H1 (cell line): ENCODE data around the gene MEGF11. TPM values are rescaled to one million over a fixed set of nuclear protein-coding genes. Genes with fewer than 3 reads are reported as not detected.

Experiments
- CTCF ChIA-PET: fragments of 300-600 bp; sonication (Branson Sonifier 250); formaldehyde crosslinking; loops from one replicate; lab custom pipeline; 2021; ENCODE audit not compliant: partially characterized antibody; lab: Charles Lee
- POLR2A ChIA-PET: fragments of 300-600 bp; sonication (Branson Sonifier 250); formaldehyde crosslinking; loops from one replicate; lab custom pipeline; 2021; ENCODE audit warnings: inconsistent platforms; ENCODE audit not compliant: partially characterized antibody; lab: Charles Lee
- DNase-seq, 2 experiments: peaks; one replicate each; pipeline versions ENCODE4 v3.0.0 to v3.0.0-alpha.2; 2010 to 2022; ENCODE audit warnings: low spot score in 2 of 2, low read depth in 1 of 2, mixed read lengths in 1 of 2
- FAIRE-seq: peaks from 2 replicates; lab custom pipeline; 2011; peaks lifted over from hg19 to GRCh38; lab: Jason Lieb, UNC
- H2AFZ ChIP-seq: 2 replicates; pipeline ENCODE4 v1.8.1; 2012; ENCODE audit warnings: low read length, inconsistent platforms
- H2AK5ac ChIP-seq: 2 replicates; pipeline ENCODE4 v1.6.1; 2013; ENCODE audit warnings: low read depth, low read length
- H2BK120ac ChIP-seq: replicated peaks from 2 replicates; pipeline ENCODE3; 2013; ENCODE audit warnings: low read depth, low read length, inconsistent platforms
- H2BK12ac ChIP-seq: 2 replicates; pipeline ENCODE4 v1.6.1; 2013; ENCODE audit warnings: low read depth, low read length
- H2BK15ac ChIP-seq: 2 replicates; pipeline ENCODE4 v1.6.1; 2013; ENCODE audit warnings: low read length
- H2BK20ac ChIP-seq: 2 replicates; pipeline ENCODE4 v1.6.1; 2013; ENCODE audit warnings: low read length
- H2BK5ac ChIP-seq: 2 replicates; pipeline ENCODE4 v1.6.1; 2013; ENCODE audit warnings: low read depth, low read length
- H3K14ac ChIP-seq: 2 replicates; pipeline ENCODE4 v1.6.1; 2013; ENCODE audit warnings: inconsistent platforms; ENCODE audit not compliant: insufficient read length
- H3K18ac ChIP-seq: 2 replicates; pipeline ENCODE4 v1.6.1; 2013; ENCODE audit warnings: low read length; ENCODE audit errors: extremely low read depth
- H3K23ac ChIP-seq: 2 replicates; pipeline ENCODE4 v1.6.1; 2013; ENCODE audit warnings: inconsistent platforms; ENCODE audit not compliant: insufficient read length
- H3K23me2 ChIP-seq: 2 replicates; pipeline ENCODE4 v1.6.1; 2013; ENCODE audit warnings: low read depth, low read length
- H3K27ac ChIP-seq: 2 replicates; pipeline ENCODE4 v1.6.1; 2011; ENCODE audit warnings: low read depth, low read length, inconsistent platforms
- H3K27me3 ChIP-seq, 4 experiments: replicated peaks in 1 of 4; 1 replicate in 1 of 4; 2 replicates in 3 of 4; pipeline versions ENCODE4 v1.6.1 to v1.8.1; 2011 to 2013; ENCODE audit warnings: low read length in 3 of 4, mild to moderate bottlenecking in 3 of 4, inconsistent platforms in 2 of 4, mixed read lengths in 2 of 4, moderate library complexity in 1 of 4; ENCODE audit not compliant: control insufficient read depth in 3 of 4, insufficient read depth in 3 of 4; ENCODE audit errors: extremely low read depth in 1 of 4
- H3K36me3 ChIP-seq, 4 experiments: 2 replicates each; pipeline versions ENCODE4 v1.6.1 to v1.8.1; 2011 to 2013; ENCODE audit warnings: mild to moderate bottlenecking in 4 of 4, low read length in 3 of 4, moderate library complexity in 2 of 4, control low read depth in 1 of 4, inconsistent platforms in 1 of 4; ENCODE audit not compliant: insufficient read depth in 4 of 4, control insufficient read depth in 2 of 4
- H3K4ac ChIP-seq: replicated peaks from 2 replicates; pipeline ENCODE3; 2013; ENCODE audit warnings: low read length, low read depth, mixed read lengths, inconsistent platforms; ENCODE audit not compliant: insufficient read length
- H3K4me1 ChIP-seq, 4 experiments: replicated peaks in 1 of 4; 1 replicate in 1 of 4; 2 replicates in 3 of 4; pipeline versions ENCODE4 v1.6.1 to v1.8.1; 2011 to 2013; ENCODE audit warnings: low read length in 3 of 4, inconsistent platforms in 2 of 4, mixed read lengths in 1 of 4; ENCODE audit not compliant: insufficient read depth in 4 of 4, control insufficient read depth in 3 of 4
- H3K4me2 ChIP-seq, 2 experiments: 2 replicates each; pipeline versions ENCODE4 v1.6.1 to v1.8.1; 2011 to 2013; ENCODE audit warnings: low read depth in 2 of 2, low read length in 2 of 2, control low read depth in 1 of 2, inconsistent platforms in 1 of 2, mild to moderate bottlenecking in 1 of 2; ENCODE audit not compliant: insufficient read depth in 1 of 2
- H3K4me3 ChIP-seq, 4 experiments: fragments of 200-600, 300-600 bp in 1 of 4; sonication (generic), shearing (Covaris generic), sonication (Bioruptor Twin) in 1 of 4; 2 replicates each; pipeline versions ENCODE4 v1.5.1 to v1.8.1; 2011 to 2016; ENCODE audit warnings: low read length in 4 of 4, low read depth in 3 of 4, control low read depth in 2 of 4, inconsistent platforms in 2 of 4, mild to moderate bottlenecking in 2 of 4, mixed read lengths in 1 of 4, moderate library complexity in 1 of 4; ENCODE audit not compliant: insufficient read depth in 2 of 4; ENCODE audit errors: extremely low read depth in 1 of 4
- H3K56ac ChIP-seq: replicated peaks from 2 replicates; pipeline ENCODE3; 2013; ENCODE audit warnings: low read depth, mild to moderate bottlenecking, mixed read lengths, low read length, inconsistent platforms; ENCODE audit not compliant: insufficient read length
- H3K79me1 ChIP-seq: 2 replicates; pipeline ENCODE4 v1.6.1; 2013; ENCODE audit warnings: low read depth, low read length, control low read depth
- H3K79me2 ChIP-seq, 2 experiments: 2 replicates each; pipeline versions ENCODE4 v1.6.1 to v1.8.1; 2012 to 2013; ENCODE audit warnings: low read length in 2 of 2, mild to moderate bottlenecking in 2 of 2, inconsistent platforms in 1 of 2; ENCODE audit not compliant: insufficient read depth in 2 of 2, control insufficient read depth in 1 of 2
- H3K9ac ChIP-seq, 4 experiments: replicated peaks in 1 of 4; 1 replicate in 1 of 4; 2 replicates in 3 of 4; pipeline versions ENCODE4 v1.6.1 to v1.8.1; 2011 to 2013; ENCODE audit warnings: low read depth in 3 of 4, low read length in 3 of 4, control low read depth in 2 of 4, mild to moderate bottlenecking in 2 of 4, moderate library complexity in 2 of 4, inconsistent platforms in 1 of 4; ENCODE audit errors: extremely low read depth in 1 of 4
- H3K9me3 ChIP-seq, 2 experiments: 2 replicates each; pipeline versions ENCODE4 v1.6.1 to v1.8.1; 2012 to 2013; ENCODE audit warnings: mild to moderate bottlenecking in 2 of 2, moderate library complexity in 2 of 2, control low read depth in 1 of 2, inconsistent platforms in 1 of 2, low read depth in 1 of 2, low read length in 1 of 2, mixed read lengths in 1 of 2; ENCODE audit not compliant: insufficient read depth in 2 of 2
- H4K20me1 ChIP-seq, 2 experiments: replicated peaks in 1 of 2; 2 replicates each; pipeline versions ENCODE3 to v1.8.1; 2011 to 2013; ENCODE audit warnings: inconsistent platforms in 2 of 2, low read length in 2 of 2, mild to moderate bottlenecking in 1 of 2; ENCODE audit not compliant: insufficient read depth in 2 of 2, control insufficient read depth in 1 of 2
- H4K5ac ChIP-seq: 2 replicates; pipeline ENCODE4 v1.6.1; 2013; ENCODE audit warnings: low read length, low read depth, mixed read lengths, inconsistent platforms; ENCODE audit not compliant: insufficient read length
- H4K8ac ChIP-seq: 2 replicates; pipeline ENCODE4 v1.8.0; 2013; ENCODE audit warnings: mild to moderate bottlenecking, moderate library complexity, low read length, inconsistent platforms; ENCODE audit not compliant: insufficient read depth; ENCODE audit errors: extremely low read depth
- H4K91ac ChIP-seq: replicated peaks from 2 replicates; pipeline ENCODE3; 2013; ENCODE audit warnings: low read length, mixed read lengths, inconsistent platforms; ENCODE audit not compliant: insufficient read length
- ASH2L ChIP-seq: fragments of 200-600, 300-600 bp; sonication (generic); IDR thresholded peaks from one replicate; pipeline ENCODE4 v1.7.1; 2017; ENCODE audit warnings: low read length
- BRCA1 ChIP-seq: IDR thresholded peaks from 2 replicates; pipeline ENCODE4 v1.6.1; 2012; ENCODE audit warnings: low read depth, low read length, improper control_type of control experiment
- CTBP2 ChIP-seq: IDR thresholded peaks from 2 replicates; pipeline ENCODE4 v1.7.0; 2011; ENCODE audit warnings: borderline replicate concordance, mild to moderate bottlenecking, moderate library complexity, mixed read lengths, low read length; ENCODE audit not compliant: insufficient read depth, insufficient read length
- CTCF ChIP-seq, 3 experiments: IDR thresholded peaks; 1 replicate in 2 of 3; 2 replicates in 1 of 3; pipeline versions ENCODE4 v1.5.1 to v1.6.1; 2011; ENCODE audit warnings: low read length in 3 of 3, mild to moderate bottlenecking in 3 of 3, inconsistent platforms in 2 of 3, low read depth in 1 of 3, moderate library complexity in 1 of 3; ENCODE audit not compliant: insufficient read depth in 1 of 3; ENCODE audit errors: control extremely low read depth in 1 of 3
- EP300 ChIP-seq, 2 experiments: IDR thresholded peaks; 1 replicate in 1 of 2; 2 replicates in 1 of 2; pipeline ENCODE4 v1.6.1; 2011 to 2012; ENCODE audit warnings: low read depth in 2 of 2, low read length in 2 of 2, mild to moderate bottlenecking in 2 of 2, borderline replicate concordance in 1 of 2, inconsistent platforms in 1 of 2, moderate library complexity in 1 of 2
- GTF2F1 ChIP-seq: IDR thresholded peaks from 2 replicates; pipeline ENCODE4 v1.6.1; 2012; ENCODE audit warnings: low read depth, low read length, improper control_type of control experiment, borderline replicate concordance
- SAP30 ChIP-seq: fragments of 300-600 bp; sonication (generic); IDR thresholded peaks from 2 replicates; pipeline ENCODE4 v1.7.1; 2012; ENCODE audit warnings: low read length, moderate library complexity, mild to moderate bottlenecking, inconsistent platforms; ENCODE audit not compliant: insufficient read depth, insufficient replicate concordance
- TAF7 ChIP-seq: optimal IDR thresholded peaks from 2 replicates; pipeline ENCODE3; 2011; ENCODE audit warnings: low read depth, mild to moderate bottlenecking, inconsistent platforms, low read length, moderate library complexity, borderline replicate concordance
- TBP ChIP-seq: IDR thresholded peaks from 2 replicates; pipeline ENCODE4 v1.6.1; 2011; ENCODE audit warnings: low read depth, low read length, improper control_type of control experiment
- TEAD4 ChIP-seq: IDR thresholded peaks from 2 replicates; pipeline ENCODE4 v1.6.1; 2012; ENCODE audit warnings: low read depth, low read length, inconsistent platforms, mixed read lengths
- YY1 ChIP-seq: IDR thresholded peaks from 2 replicates; pipeline ENCODE4 v1.6.1; 2011; ENCODE audit warnings: low read depth, mild to moderate bottlenecking, low read length
- WGBS, 2 experiments: shearing (Covaris generic) in 1 of 2; methylation state at CpG; one replicate each; pipeline versions ENCODE4 v1.1.6 to v1.1.7; 2013 to 2015; ENCODE audit warnings: low lambda C conversion rate in 2 of 2, mixed read lengths in 2 of 2, inconsistent platforms in 1 of 2, low coverage in 1 of 2, missing lambda C conversion rate in 1 of 2; ENCODE audit not compliant: insufficient replicate concordance in 2 of 2, insufficient coverage in 1 of 2, insufficient read length in 1 of 2; ENCODE audit errors: extremely low coverage in 1 of 2, missing lambda C conversion rate in 1 of 2; 5-methylcytosine and 5-hydroxymethylcytosine counted together
- polyA plus RNA-seq, 7 experiments: library from polyadenylated mRNA; depleted of rRNA in 3 of 7; stranded (reverse) in 5 of 7; unstranded in 2 of 7; fragments of >200 nt in 5 of 7; fragments of 200-250 nt in 2 of 7; gene quantifications; 1 replicate in 5 of 7; 2 replicates in 1 of 7; 4 replicates in 1 of 7; pipeline versions ENCODE4 v1.2.1 to v1.2.3, GENCODE V29; 2011 to 2013; ENCODE audit warnings: missing spikeins in 2 of 7, mixed read lengths in 2 of 7
- total RNA-seq: library from RNA; stranded (reverse); fragmentation: NEBNext Ultra II Directional; extraction: Animal tissue kit (Norgen Biotek cat#: 25700); gene quantifications from 2 replicates; pipeline ENCODE4 v1.2.1, GENCODE V29; 2021

Gene MEGF11
- total and polyA plus RNA-seq, 2 of the 8 experiments (the other 6 are each of a cell fraction or from before 2014, with no cell fraction given): 4.4 to 4.8 TPM

- no peak overlapping the region for H4K8ac ChIP-seq
- no peak overlapping the region for H3K4me3 ChIP-seq
- H3K27ac ChIP-seq: no peak overlapping the region
- DNase-seq: no peak
- ChIA-PET CTCF (interaction anchor here (0.7 to 1.9 kb wide), 5 partner anchors 13 to 207 kb away, joined by 3 to 8 read pairs (median 5); no protein-coding TSS in a partner anchor), POLR2A (no interaction called here)
- no peak overlapping the region for H3K9ac ChIP-seq
- H3K18ac ChIP-seq: no peak overlapping the region
- H3K23ac ChIP-seq: no peak overlapping the region
- no peaks in the 10 kb centered on the region for H3K23me2 ChIP-seq
- H3K79me2 ChIP-seq: no peaks in the 10 kb centered on the region
- FAIRE-seq: no peak
- no peak overlapping the region for H2BK5ac ChIP-seq
- peaks cover 0 to 1% of the 10 kb centered on the region in 2 experiments for H4K20me1 ChIP-seq
- H3K4me2 ChIP-seq: no peak overlapping the region; a peak in 1 of 4 replicates
- H2BK20ac ChIP-seq: no peak overlapping the region
- no peak overlapping the region for H3K4ac ChIP-seq
- no peaks in the 10 kb centered on the region for H3K36me3 ChIP-seq
- H2AFZ ChIP-seq: no peak overlapping the region
- no peak overlapping the region for H2BK120ac ChIP-seq
- no peak overlapping the region for H4K91ac ChIP-seq
- H3K9me3 ChIP-seq: no peaks in the 10 kb centered on the region
- H3K27me3 ChIP-seq: 0 out of 7 replicates have a peak, but pooled peaks cover 0 to under 1% (median 0%) of the 10 kb centered on the region in 4 experiments
- no peaks in the 10 kb centered on the region for H3K79me1 ChIP-seq
- H3K4me1 ChIP-seq: peaks cover 0 to 7% (median 4%) of the 10 kb centered on the region in 4 experiments; a peak in 5 of 7 replicates
- no peak overlapping the region for H3K14ac ChIP-seq
- H2BK12ac ChIP-seq: no peak overlapping the region
- H2BK15ac ChIP-seq: no peak overlapping the region
- no peak overlapping the region for H3K56ac ChIP-seq
- H4K5ac ChIP-seq: no peak overlapping the region
- no peak overlapping the region for H2AK5ac ChIP-seq
- WGBS, 2 experiments: 79% methylated on average over 2 of the region's 2 CpGs; no CpG with 5 or more reads in 1 of the 2 experiments
- TF ChIP-seq CTBP2: no peak
- TF ChIP-seq TBP: no peak
- no peak for TF ChIP-seq GTF2F1
- no peak for TF ChIP-seq TEAD4
- TF ChIP-seq SAP30: no peak
- no peak for TF ChIP-seq ASH2L
- no peak for TF ChIP-seq CTCF (IDR thresholded peaks at IDR 0.05; ENCODE audit: control extremely low read depth in 1 of 3, insufficient read depth in 1 of 3, low read depth in 1 of 3, low read length in 3 of 3)
- no peak for TF ChIP-seq EP300 (IDR thresholded peaks at IDR 0.05; ENCODE audit: borderline replicate concordance in 1 of 2, low read depth in 2 of 2, low read length in 2 of 2)
- no peak for TF ChIP-seq BRCA1
- no peak for TF ChIP-seq TAF7
- TF ChIP-seq YY1: no peak
Measured at GRCh38 chr15:66124651-66125050, 128.9 kb downstream of the MEGF11 start.
